GM21529 (cell line): ENCODE results near the gene QPCT.
A peak's percentile ranks its signal among the peaks of the same experiment; 100 is the strongest.
"Not testable (repeated sequence)": the region's sequence is repeated elsewhere in the genome, so short reads cannot be mapped to it uniquely, and the experiment has no call there.

Experiments
- ATAC-seq: cut with Tn5 transposase; IDR thresholded peaks from one replicate; pipeline ENCODE4 v1.9.1; 2021; ENCODE audit not compliant: unreplicated experiment

Gene QPCT

GRCh38 chr2:37389989-37390765 is 45.7 kb downstream of the QPCT start:
- peak; percentile 97 for ATAC-seq

GRCh38 chr2:37390777-37391176 is 46.3 kb downstream of the QPCT start:
- peak; percentile 5 for ATAC-seq

DNA sequence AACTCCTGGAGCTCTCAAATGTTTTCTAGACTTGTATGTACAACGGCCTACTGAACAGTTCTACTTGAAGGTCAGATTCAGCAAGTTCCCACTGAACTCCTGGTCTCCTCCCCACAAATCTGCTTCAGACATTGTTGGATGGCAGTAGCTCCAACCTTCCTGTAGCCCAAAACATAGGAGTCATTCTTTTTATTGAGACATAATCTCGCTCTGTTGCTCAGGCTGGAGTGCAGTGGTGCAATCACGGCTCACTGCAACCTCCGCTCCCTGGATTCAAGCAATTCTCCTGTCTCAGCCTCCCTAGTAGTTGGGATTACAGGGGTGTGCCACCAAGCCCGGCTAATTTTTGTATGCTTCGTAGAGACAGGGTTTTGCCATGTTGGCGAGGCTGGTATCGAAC is 47.3 kb downstream of the QPCT start:
- no peak for ATAC-seq

DNA sequence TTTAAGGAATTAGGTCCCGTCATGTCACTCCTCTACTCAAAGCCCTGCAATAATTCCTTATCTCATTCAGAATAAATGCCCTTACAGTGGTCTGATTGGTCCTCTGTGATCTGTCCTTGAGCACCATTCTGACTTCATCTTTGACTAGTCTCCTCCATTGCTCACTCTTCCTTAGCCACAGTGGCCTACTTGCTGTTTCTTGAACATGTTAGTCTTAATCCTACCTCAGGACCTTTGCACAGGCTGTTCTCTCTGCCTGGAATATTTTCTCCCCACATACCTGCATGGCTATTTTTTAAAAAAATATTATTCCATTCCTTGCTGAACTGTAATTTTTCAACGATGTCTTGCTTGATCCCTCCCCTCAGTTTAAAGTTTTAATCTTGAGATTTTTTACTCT is 48.0 kb downstream of the QPCT start:
- ATAC-seq = no peak

- ATAC-seq = no peak
Observed at GRCh38 chr2:37394263-37394662, 49.8 kb downstream of the QPCT start.

- ATAC-seq = no peak
Observed at GRCh38 chr2:37394796-37395555, 50.5 kb downstream of the QPCT start.

GRCh38 chr2:37396890-37397565 is 52.6 kb downstream of the QPCT start:
- no peak for ATAC-seq

GRCh38 chr2:37398990-37399389 is 54.6 kb downstream of the QPCT start:
- ATAC-seq = no peak

DNA sequence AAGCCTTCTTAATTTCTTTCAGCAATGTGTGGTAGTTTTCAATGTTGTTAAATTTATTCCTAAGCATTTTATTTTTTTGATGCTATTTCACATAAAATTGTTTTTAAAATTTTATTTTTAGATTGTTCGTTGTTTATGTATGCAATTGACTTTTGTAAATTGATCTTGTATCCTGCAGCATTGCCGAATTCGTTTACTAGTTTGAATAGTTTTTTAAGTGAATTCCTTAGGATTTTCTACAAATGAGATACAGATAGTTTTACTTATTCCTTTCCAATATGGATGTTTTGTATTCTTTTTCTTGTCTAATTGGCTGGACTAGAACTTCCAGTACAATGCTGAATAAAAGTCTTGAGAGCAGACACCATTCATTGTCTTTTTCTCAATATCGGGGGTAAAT is 55.6 kb downstream of the QPCT start:
- no peak for ATAC-seq

DNA sequence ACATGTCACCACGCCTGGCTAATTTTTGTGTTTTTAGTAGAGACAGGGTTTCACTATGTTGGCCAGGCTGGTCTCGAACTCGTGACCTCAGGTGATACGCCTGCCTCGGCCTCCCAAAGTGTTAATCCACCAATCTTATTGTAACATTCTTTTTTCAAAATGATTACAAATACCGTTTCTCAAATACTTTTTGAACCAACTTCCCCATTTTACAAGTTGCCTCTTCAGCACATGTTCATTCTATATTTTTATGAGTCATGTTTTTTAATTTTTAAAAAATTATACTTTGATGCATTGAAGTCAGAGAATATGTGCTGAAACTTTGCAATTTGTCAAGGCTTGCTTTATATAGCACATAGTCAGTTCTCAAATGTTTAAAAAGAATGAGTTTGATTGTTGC is 58.2 kb downstream of the QPCT start:
- no peak for ATAC-seq

DNA sequence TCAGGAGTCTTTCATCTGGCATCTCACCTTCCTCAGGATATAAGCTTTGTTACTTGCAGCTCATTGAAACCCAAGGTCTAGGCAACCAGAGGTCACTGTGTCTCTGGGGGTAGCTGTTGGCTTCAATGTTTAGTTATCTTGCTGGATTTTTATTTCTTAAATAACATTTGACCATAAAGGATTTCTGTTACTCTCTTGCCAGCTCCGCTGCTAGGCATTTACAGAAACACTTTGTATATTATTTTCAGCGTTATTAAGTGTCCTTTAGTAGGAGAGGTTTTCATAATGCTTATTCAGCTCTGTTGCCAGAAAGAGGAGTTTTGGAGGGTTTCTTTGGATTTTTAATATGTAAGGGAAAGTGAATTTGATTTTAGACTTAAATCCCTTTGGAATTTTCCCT is 61.4 kb downstream of the QPCT start:
- no peak for ATAC-seq

DNA sequence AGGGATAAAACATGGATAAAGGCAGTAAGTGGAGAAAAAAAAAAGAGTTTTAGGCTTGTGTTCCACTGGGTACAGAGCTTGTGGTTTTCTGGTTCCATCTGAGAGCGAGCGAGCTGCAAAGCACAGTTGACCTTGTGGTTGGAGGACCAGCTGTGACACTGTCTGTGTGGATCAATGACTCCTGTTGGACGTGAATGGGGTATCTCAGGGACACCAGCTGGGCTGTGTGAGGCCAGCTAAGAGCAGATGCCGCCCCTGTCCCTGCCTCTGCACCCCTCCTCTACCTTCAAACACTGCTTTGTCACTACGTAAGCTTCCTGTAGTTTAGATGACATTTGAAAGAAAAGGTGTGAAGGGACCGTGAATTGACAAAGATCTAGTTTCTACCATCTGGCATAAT is 67.8 kb downstream of the QPCT start:
- no peak for ATAC-seq

DNA sequence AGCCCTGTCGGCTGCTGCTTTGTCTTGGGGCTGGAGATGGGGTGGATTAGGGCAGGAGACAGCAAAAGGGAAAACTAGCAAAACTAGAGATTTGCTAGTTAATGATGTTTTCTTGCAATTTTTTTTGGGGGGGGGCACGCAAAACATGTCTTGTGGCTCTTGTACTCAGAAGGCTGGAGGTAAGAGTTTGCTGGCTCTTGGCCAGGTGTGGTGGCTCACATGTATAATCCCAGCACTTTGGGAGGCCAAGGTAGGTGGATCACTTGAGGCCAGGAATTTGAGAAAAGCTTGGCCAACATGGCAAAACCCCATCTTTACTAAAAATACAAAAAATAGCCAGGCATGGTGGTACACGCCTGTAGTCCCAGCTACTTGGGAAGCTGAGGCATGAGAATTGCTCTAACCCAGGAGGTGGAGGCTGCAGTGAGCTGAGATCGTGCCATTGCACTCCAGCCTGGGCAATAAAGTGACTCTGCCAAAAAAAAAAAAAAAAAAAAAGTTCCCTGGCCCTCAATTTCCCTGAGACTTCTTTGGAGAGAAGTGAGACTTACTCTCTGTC is 69.6 kb downstream of the QPCT start:
- ATAC-seq = not testable (repeated sequence)

DNA sequence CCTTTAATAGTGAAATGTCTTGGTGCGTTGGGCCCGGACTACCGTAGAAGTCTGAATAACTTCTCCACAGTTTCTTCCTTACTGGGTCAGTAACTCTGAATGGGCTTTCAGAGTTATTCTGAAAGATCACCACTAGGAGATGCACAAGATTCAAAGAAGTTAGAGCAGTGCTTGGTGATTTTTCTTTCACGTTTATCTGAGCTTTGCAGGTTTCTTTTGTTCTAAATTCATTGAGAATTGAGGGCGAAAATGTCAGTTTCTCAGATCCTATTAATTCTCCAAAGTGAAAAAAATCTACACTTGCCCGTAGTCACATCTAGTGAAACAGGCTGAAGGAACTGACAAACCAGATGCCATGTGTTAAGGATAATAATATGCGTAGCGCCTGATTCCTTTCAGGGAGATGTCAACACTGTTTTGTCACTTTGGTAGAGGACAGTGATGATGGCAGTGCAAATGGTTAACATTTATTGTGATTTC is 70.1 kb downstream of the QPCT start:
- ATAC-seq = no peak

DNA sequence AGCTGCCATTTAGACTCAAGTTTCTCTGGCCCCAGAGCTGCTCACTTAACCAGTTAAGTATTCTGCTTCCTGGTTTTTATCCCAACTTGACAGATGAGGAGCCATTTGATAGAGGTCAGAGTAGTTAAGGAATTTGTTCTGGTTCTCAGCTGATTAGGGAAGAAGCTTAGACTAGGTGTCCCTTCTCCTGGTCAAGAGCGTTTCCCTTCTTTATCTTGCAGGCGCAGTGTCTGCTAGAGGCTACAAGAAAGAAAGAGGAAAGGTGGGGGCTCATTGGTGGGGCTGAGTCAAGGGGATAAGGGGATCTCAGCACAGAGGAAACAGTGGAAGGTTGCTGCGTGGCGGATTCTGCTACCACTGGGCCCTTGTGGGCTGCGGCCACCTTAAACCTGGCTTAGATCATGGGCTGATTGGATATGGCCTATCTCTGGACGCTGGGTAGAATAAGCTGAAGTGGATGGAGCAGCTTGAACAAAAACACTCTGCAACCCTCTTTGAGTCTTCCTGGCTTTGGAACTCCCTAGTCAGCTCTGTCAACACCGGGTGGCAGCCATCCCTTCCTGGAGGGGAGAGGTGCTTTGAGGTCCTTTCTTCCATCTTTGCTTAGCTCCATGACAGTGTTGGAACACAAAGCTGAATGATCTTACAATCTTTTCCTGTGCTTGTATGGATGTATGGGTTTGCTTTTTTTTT is 70.8 kb downstream of the QPCT start:
- ATAC-seq = no peak

- ATAC-seq = no peak
Observed at GRCh38 chr2:37417321-37417720, 72.9 kb downstream of the QPCT start.

GRCh38 chr2:37418956-37419355 is 74.5 kb downstream of the QPCT start:
- ATAC-seq = no peak

DNA sequence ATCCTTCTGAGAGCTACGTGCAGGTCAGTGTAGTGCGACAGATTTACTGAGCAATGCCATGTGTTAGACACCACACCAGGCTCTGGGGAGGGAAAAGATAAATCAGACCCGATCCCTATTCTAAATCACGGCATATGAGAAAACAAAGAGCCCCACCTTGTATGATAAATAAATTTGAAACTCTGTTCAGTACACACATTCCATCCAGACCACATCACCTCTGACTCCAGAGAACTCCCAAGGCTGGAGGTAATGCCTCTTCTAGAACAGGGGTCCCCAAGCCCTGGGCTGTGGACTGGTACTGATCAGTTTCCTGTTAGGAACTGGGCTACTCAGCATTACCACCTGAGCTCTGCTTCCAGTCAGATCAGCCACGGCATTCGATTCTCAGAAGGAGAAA is 77.3 kb downstream of the QPCT start:
- no peak for ATAC-seq

GRCh38 chr2:37422816-37423215 is 78.4 kb downstream of the QPCT start:
- no peak for ATAC-seq
